ENCODE data around the gene SLC12A8.

Gene SLC12A8

DNA sequence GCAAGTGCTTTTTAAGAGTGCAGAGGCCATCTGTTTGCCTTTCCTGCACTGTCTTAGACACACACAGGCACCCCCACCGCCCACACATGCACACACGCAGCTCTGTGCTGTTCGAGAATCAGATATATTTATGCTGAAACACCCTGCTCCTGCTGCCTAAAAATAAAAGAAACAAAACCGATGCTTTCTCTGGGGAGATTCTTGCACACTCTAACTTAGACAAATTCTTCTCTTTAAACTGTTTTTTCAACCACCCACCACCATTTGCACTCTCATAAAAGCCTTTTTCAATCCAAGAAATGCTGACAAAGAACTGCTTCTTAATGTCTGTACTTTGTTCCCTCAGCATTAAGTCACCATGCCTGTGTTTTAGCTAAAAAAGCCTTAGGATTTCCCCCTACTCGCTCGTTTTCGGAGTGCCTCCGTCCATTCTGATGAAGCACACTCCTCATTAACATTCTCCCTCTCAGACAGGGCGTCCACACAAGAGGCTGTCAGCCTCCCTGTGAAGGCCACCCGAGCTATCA lies 26.2 kb downstream of the SLC12A8 start:
- H3K4me3 ChIP-seq (ENCODE audit: control insufficient read depth, low read depth, low read length): no peak overlapping the region
- TF ChIP-seq CTCF (conservative IDR thresholded peaks at IDR 0.05; ENCODE audit: control insufficient read depth, insufficient read depth, low read depth, low read length): no peak
- peak; percentile 51 for DNase-seq (ENCODE audit: low read depth)

GRCh38 chr3:125185805-125186204 lies 26.7 kb downstream of the SLC12A8 start:
- no peak overlapping the region for H3K4me3 ChIP-seq (ENCODE audit: control insufficient read depth, low read depth, low read length)
- no peak for DNase-seq (ENCODE audit: low read depth)
- no peak for TF ChIP-seq CTCF (conservative IDR thresholded peaks at IDR 0.05; ENCODE audit: control insufficient read depth, insufficient read depth, low read depth, low read length)

DNA sequence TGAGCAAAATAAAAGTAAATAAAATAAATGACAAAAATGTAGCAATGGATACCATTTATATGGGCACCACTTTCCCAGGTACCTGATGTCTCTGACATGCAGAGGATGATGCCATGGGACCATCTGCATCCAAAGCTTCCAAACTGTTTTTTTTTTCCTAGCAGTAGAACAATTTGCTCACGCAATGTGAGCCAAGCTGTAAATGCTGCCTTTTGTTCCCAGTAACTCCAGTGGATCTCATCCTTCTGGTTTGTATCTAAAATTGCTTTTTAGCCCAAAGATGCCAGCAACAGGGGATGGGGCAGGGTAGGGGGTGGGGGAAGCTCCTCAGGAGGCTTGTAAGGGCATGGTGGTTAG lies 32.7 kb downstream of the SLC12A8 start:
- no peak for TF ChIP-seq CTCF (conservative IDR thresholded peaks at IDR 0.05; ENCODE audit: control insufficient read depth, insufficient read depth, low read depth, low read length)
- no peak for DNase-seq (ENCODE audit: low read depth)
- H3K4me3 ChIP-seq (ENCODE audit: control insufficient read depth, low read depth, low read length): no peak overlapping the region

- TF ChIP-seq CTCF (conservative IDR thresholded peaks at IDR 0.05; ENCODE audit: control insufficient read depth, insufficient read depth, low read depth, low read length): no peak
- DNase-seq (ENCODE audit: low read depth): no peak
- no peak overlapping the region for H3K4me3 ChIP-seq (ENCODE audit: control insufficient read depth, low read depth, low read length)
Measured at GRCh38 chr3:125179143-125179883, 33.2 kb downstream of the SLC12A8 start.

GRCh38 chr3:125177746-125178145 lies 34.8 kb downstream of the SLC12A8 start:
- TF ChIP-seq CTCF (conservative IDR thresholded peaks at IDR 0.05; ENCODE audit: control insufficient read depth, insufficient read depth, low read depth, low read length): no peak
- H3K4me3 ChIP-seq (ENCODE audit: control insufficient read depth, low read depth, low read length): no peak overlapping the region
- DNase-seq (ENCODE audit: low read depth): no peak

DNA sequence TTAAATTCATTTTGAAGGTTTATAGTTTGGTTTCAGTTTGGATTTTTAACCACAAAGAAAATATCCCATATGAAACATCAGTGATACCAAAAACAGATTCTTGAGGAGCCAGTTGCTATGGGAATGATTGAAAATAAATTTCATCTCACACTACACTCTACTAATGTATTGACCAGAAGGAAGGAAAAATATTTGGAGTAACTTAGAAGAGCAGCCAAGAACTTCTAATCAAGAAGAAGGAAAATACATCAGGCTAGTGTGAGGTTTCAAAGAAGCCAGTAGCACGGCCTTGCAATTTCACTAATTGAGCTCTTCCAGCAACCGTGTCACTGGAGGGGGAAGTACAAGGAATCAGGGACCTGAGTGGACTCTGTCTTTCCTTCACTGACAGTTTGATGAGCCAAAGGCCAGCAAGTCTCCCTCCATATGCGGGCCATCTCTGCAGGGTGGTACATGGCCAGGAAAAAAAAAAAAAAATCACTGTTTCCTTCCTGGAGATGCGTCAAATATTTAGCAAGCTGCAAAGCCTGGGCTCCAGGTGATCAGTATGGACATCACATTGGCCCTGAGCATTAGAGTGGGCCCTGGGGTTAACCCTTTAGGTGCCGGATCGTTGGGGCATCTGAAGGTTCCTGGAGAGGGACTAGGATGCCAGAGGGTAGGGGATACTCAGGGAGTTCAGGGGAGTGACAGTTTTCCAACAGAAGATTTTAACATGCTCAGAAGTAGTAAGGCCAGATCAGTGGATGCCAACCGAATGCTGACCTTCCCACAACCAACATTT lies 37.1 kb downstream of the SLC12A8 start:
- no peak for TF ChIP-seq CTCF (conservative IDR thresholded peaks at IDR 0.05; ENCODE audit: control insufficient read depth, insufficient read depth, low read depth, low read length)
- no peak for DNase-seq (ENCODE audit: low read depth)
- no peak overlapping the region for H3K4me3 ChIP-seq (ENCODE audit: control insufficient read depth, low read depth, low read length)

Data from fibroblast of mammary gland (primary cell).